Measurements from ENCODE around the gene FRAS1. TPM values are rescaled to one million over a fixed set of nuclear protein-coding genes. Genes with fewer than 3 reads are reported as not detected.

FRAS1 gene
- total and polyA plus RNA-seq, 2 of the 8 experiments (the other 6 are each of a cell fraction or from before 2014, with no cell fraction given): 38.5 to 109 TPM

- no peak for TF ChIP-seq YY1 (IDR thresholded peaks at IDR 0.05; ENCODE audit: low read depth, low read length)
- TF ChIP-seq, protein P1, sequence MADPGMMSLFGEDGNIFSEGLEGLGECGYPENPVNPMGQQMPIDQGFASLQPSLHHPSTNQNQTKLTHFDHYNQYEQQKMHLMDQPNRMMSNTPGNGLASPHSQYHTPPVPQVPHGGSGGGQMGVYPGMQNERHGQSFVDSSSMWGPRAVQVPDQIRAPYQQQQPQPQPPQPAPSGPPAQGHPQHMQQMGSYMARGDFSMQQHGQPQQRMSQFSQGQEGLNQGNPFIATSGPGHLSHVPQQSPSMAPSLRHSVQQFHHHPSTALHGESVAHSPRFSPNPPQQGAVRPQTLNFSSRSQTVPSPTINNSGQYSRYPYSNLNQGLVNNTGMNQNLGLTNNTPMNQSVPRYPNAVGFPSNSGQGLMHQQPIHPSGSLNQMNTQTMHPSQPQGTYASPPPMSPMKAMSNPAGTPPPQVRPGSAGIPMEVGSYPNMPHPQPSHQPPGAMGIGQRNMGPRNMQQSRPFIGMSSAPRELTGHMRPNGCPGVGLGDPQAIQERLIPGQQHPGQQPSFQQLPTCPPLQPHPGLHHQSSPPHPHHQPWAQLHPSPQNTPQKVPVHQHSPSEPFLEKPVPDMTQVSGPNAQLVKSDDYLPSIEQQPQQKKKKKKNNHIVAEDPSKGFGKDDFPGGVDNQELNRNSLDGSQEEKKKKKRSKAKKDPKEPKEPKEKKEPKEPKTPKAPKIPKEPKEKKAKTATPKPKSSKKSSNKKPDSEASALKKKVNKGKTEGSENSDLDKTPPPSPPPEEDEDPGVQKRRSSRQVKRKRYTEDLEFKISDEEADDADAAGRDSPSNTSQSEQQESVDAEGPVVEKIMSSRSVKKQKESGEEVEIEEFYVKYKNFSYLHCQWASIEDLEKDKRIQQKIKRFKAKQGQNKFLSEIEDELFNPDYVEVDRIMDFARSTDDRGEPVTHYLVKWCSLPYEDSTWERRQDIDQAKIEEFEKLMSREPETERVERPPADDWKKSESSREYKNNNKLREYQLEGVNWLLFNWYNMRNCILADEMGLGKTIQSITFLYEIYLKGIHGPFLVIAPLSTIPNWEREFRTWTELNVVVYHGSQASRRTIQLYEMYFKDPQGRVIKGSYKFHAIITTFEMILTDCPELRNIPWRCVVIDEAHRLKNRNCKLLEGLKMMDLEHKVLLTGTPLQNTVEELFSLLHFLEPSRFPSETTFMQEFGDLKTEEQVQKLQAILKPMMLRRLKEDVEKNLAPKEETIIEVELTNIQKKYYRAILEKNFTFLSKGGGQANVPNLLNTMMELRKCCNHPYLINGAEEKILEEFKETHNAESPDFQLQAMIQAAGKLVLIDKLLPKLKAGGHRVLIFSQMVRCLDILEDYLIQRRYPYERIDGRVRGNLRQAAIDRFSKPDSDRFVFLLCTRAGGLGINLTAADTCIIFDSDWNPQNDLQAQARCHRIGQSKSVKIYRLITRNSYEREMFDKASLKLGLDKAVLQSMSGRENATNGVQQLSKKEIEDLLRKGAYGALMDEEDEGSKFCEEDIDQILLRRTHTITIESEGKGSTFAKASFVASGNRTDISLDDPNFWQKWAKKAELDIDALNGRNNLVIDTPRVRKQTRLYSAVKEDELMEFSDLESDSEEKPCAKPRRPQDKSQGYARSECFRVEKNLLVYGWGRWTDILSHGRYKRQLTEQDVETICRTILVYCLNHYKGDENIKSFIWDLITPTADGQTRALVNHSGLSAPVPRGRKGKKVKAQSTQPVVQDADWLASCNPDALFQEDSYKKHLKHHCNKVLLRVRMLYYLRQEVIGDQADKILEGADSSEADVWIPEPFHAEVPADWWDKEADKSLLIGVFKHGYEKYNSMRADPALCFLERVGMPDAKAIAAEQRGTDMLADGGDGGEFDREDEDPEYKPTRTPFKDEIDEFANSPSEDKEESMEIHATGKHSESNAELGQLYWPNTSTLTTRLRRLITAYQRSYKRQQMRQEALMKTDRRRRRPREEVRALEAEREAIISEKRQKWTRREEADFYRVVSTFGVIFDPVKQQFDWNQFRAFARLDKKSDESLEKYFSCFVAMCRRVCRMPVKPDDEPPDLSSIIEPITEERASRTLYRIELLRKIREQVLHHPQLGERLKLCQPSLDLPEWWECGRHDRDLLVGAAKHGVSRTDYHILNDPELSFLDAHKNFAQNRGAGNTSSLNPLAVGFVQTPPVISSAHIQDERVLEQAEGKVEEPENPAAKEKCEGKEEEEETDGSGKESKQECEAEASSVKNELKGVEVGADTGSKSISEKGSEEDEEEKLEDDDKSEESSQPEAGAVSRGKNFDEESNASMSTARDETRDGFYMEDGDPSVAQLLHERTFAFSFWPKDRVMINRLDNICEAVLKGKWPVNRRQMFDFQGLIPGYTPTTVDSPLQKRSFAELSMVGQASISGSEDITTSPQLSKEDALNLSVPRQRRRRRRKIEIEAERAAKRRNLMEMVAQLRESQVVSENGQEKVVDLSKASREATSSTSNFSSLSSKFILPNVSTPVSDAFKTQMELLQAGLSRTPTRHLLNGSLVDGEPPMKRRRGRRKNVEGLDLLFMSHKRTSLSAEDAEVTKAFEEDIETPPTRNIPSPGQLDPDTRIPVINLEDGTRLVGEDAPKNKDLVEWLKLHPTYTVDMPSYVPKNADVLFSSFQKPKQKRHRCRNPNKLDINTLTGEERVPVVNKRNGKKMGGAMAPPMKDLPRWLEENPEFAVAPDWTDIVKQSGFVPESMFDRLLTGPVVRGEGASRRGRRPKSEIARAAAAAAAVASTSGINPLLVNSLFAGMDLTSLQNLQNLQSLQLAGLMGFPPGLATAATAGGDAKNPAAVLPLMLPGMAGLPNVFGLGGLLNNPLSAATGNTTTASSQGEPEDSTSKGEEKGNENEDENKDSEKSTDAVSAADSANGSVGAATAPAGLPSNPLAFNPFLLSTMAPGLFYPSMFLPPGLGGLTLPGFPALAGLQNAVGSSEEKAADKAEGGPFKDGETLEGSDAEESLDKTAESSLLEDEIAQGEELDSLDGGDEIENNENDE (IDR thresholded peaks at IDR 0.05; ENCODE audit: insufficient replicate concordance, low read length): peak; percentile 84
- no peak for TF ChIP-seq USF2 (IDR thresholded peaks at IDR 0.05; ENCODE audit: low read length)
- TF ChIP-seq CEBPB (IDR thresholded peaks at IDR 0.05; ENCODE audit: low read depth, low read length): no peak
- no peak for TF ChIP-seq JUN (IDR thresholded peaks at IDR 0.05; ENCODE audit: low read depth, low read length)
- no peak for TF ChIP-seq SIN3A (conservative IDR thresholded peaks at IDR 0.05 in 1 of 2, IDR thresholded peaks at IDR 0.05 in 1 of 2; ENCODE audit: low read depth in 1 of 2, low read length in 2 of 2)
- peak; percentile 90 for TF ChIP-seq TEAD4 (IDR thresholded peaks at IDR 0.05; ENCODE audit: low read depth, low read length)
These were observed 8.5 kb downstream of the FRAS1 start (continued) for GRCh38 chr4:78065508-78066192.

Data from H1 (cell line).